ENCODE measurements around the gene CTNNA3.

GRCh38 chr10:65864529-65864928, 1831.5 kb downstream of the CTNNA3 start:
- no peak for TF ChIP-seq POLR2A (IDR thresholded peaks at IDR 0.05; ENCODE audit: low read depth, low read length)
- no peak for TF ChIP-seq CTCF (conservative IDR thresholded peaks at IDR 0.05; ENCODE audit: low read depth, low read length)
